Measurements from ENCODE around the gene CACNB2. TPM values are rescaled to one million over a fixed set of nuclear protein-coding genes. Genes with fewer than 3 reads are reported as not detected.

CACNB2 gene
- total and polyA plus RNA-seq, 2 donors (not counting 3 experiments of a cell fraction or from before 2014, with no cell fraction given), result not detected

DNA sequence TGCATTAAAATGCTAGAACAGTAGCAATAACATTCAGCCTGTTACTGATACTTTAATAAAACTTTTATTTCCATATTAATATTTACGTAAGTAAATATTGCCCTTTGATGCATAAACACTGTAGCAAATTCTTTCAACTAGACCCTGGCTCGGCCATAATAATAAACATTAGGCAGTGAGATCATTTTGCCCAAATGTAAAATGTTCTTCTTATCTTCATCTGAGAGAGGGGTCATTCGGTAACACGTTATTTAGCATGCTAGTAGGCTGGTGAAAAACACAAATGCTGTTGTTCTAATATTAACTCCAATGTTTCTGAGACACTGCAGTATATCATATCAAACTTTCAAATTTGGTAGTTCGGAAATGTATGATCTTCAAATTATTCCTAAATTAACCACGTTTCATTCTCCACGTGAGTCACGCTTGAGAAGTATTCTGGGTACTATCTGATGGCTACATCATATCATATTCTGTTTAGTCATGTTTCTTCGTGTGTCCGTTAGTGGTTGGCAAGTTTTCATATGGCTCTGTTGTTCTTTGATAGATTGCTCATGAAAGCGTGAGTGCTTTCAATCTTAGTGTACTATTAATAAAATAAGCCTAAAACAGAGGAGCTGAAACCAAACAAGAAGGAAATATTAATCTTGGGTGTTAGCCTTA is 365.4 kb downstream of the CACNB2 start:
- intact Hi-C loops (cut with micrococcal nuclease) (no loop called here), dilution Hi-C loops (cut with MboI; ENCODE audit: extremely low pct_ligation_motif_present, low sequenced_read_pairs) (no loop called here)
- no TSS peak for BruUV-seq (replicated peaks)
- Histone ChIP-seq H3K4me3 (replicated peaks in 1 of 3; ENCODE audit: insufficient read depth in 1 of 3, low read depth in 1 of 3, low read length in 3 of 3) (no peak overlapping the region), H3K27me3 (ENCODE audit: control insufficient read depth in 2 of 2, insufficient read depth in 2 of 2, low read length in 2 of 2) (no peaks in the 10 kb centered on the region), H3K4me2 (ENCODE audit: insufficient read depth, low read length) (no peak overlapping the region), H4K20me1 (replicated peaks; ENCODE audit: control insufficient read depth, extremely low read depth, insufficient read depth, low read length) (no peaks in the 10 kb centered on the region), H3K79me2 (ENCODE audit: control insufficient read depth, insufficient read depth, low read length) (no peaks in the 10 kb centered on the region), H3K36me3 (ENCODE audit: control insufficient read depth in 2 of 2, extremely low read depth in 1 of 2, insufficient read depth in 2 of 2, low read length in 2 of 2) (no peaks in the 10 kb centered on the region), H3K9ac (replicated peaks; ENCODE audit: extremely low read depth, insufficient read depth, low read length) (no peak overlapping the region), H3K9me3 (replicated peaks; ENCODE audit: control insufficient read depth, insufficient read depth, low read length) (no peaks in the 10 kb centered on the region), H2AFZ (ENCODE audit: low read depth, low read length) (no peak overlapping the region), H3K27ac (ENCODE audit: insufficient read depth, low read depth, low read length) (no peak overlapping the region), H3K9me1 (replicated peaks; ENCODE audit: control insufficient read depth, extremely low read depth, insufficient read depth, low read length) (no peaks in the 10 kb centered on the region), H3K4me1 (ENCODE audit: control insufficient read depth, extremely low read depth, insufficient read depth, low read length) (no peaks in the 10 kb centered on the region)
- POLR2A ChIA-PET, result no interaction called here
- DNase-seq (ENCODE audit: low read depth, low spot score) (no peak), FAIRE-seq (no peak)
- CTCF ChIA-PET, result no interaction called here
- TF ChIP-seq MAX (IDR thresholded peaks at IDR 0.05; ENCODE audit: insufficient read depth, insufficient read length) (no peak), EZH2 (IDR thresholded peaks at IDR 0.05; ENCODE audit: borderline replicate concordance, low read depth, low read length, severe bottlenecking) (no peak), MYC (IDR thresholded peaks at IDR 0.05; ENCODE audit: low read depth, low read length) (no peak), POLR2A (IDR thresholded peaks at IDR 0.05; ENCODE audit: low read depth, low read length) (no peak), POLR2AphosphoS5 (IDR thresholded peaks at IDR 0.05; ENCODE audit: insufficient read depth, low read depth, low read length) (no peak), JUN (IDR thresholded peaks at IDR 0.05; ENCODE audit: borderline replicate concordance, insufficient read depth, insufficient read length, low read depth) (no peak), FOS (IDR thresholded peaks at IDR 0.05; ENCODE audit: borderline replicate concordance, insufficient read depth, low read length) (no peak)

DNA sequence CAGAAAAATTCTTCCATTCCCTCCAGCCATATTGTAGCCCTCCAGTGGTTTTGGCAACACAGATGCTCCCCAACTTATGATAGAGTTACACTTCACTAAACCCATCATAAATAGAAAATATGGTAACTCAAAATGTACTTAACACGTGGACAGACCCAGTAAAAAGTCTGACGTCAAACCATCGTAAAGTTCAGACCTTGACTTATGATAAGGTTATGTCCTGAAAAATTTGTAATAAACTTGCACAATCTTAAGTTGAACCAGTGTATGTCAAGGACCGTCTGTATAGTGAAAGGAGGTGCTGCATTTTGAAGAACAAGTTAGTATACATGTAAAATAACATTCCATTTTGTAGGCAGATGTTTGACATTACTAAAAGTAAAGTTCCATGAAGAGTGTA is 368.4 kb downstream of the CACNB2 start:
- H3K4me3 ChIP-seq (replicated peaks in 1 of 3; ENCODE audit: insufficient read depth in 1 of 3, low read depth in 1 of 3, low read length in 3 of 3), result no peak overlapping the region
- no peak overlapping the region for H2AFZ ChIP-seq (ENCODE audit: low read depth, low read length)
- intact Hi-C loops (cut with micrococcal nuclease), result no loop called here
- H3K36me3 ChIP-seq (ENCODE audit: control insufficient read depth in 2 of 2, extremely low read depth in 1 of 2, insufficient read depth in 2 of 2, low read length in 2 of 2), result no peaks in the 10 kb centered on the region
- no peak for TF ChIP-seq FOS (IDR thresholded peaks at IDR 0.05; ENCODE audit: borderline replicate concordance, insufficient read depth, low read length)
- TF ChIP-seq MAX (IDR thresholded peaks at IDR 0.05; ENCODE audit: insufficient read depth, insufficient read length), result no peak
- no peak for TF ChIP-seq CTCF (IDR thresholded peaks at IDR 0.05; ENCODE audit: extremely low read depth in 1 of 2, insufficient read depth in 1 of 2, low read depth in 1 of 2, low read length in 2 of 2)
- TF ChIP-seq JUN (IDR thresholded peaks at IDR 0.05; ENCODE audit: borderline replicate concordance, insufficient read depth, insufficient read length, low read depth), result no peak
- TF ChIP-seq MYC (IDR thresholded peaks at IDR 0.05; ENCODE audit: low read depth, low read length), result no peak
- no peak for TF ChIP-seq EZH2 (IDR thresholded peaks at IDR 0.05; ENCODE audit: borderline replicate concordance, low read depth, low read length, severe bottlenecking)
- no peak for TF ChIP-seq POLR2AphosphoS5 (IDR thresholded peaks at IDR 0.05; ENCODE audit: insufficient read depth, low read depth, low read length)
- TF ChIP-seq POLR2A (IDR thresholded peaks at IDR 0.05; ENCODE audit: low read depth, low read length), result no peak
- H3K4me1 ChIP-seq (ENCODE audit: control insufficient read depth, extremely low read depth, insufficient read depth, low read length), result no peaks in the 10 kb centered on the region
- no peak overlapping the region for H3K4me2 ChIP-seq (ENCODE audit: insufficient read depth, low read length)
- no peak for DNase-seq (ENCODE audit: low read depth, low spot score)
- H3K27me3 ChIP-seq (ENCODE audit: control insufficient read depth in 2 of 2, insufficient read depth in 2 of 2, low read length in 2 of 2), result no peaks in the 10 kb centered on the region
- H3K9ac ChIP-seq (replicated peaks; ENCODE audit: extremely low read depth, insufficient read depth, low read length), result no peak overlapping the region
- dilution Hi-C loops (cut with MboI; ENCODE audit: extremely low pct_ligation_motif_present, low sequenced_read_pairs), result no loop called here
- H3K9me3 ChIP-seq (replicated peaks; ENCODE audit: control insufficient read depth, insufficient read depth, low read length), result no peaks in the 10 kb centered on the region
- no peaks in the 10 kb centered on the region for H3K79me2 ChIP-seq (ENCODE audit: control insufficient read depth, insufficient read depth, low read length)
- H3K27ac ChIP-seq (ENCODE audit: insufficient read depth, low read depth, low read length), result no peak overlapping the region
- ChIA-PET POLR2A (no interaction called here), CTCF (no interaction called here)
- H3K9me1 ChIP-seq (replicated peaks; ENCODE audit: control insufficient read depth, extremely low read depth, insufficient read depth, low read length), result no peaks in the 10 kb centered on the region
- H4K20me1 ChIP-seq (replicated peaks; ENCODE audit: control insufficient read depth, extremely low read depth, insufficient read depth, low read length), result no peaks in the 10 kb centered on the region
- no peak for FAIRE-seq
- BruUV-seq (replicated peaks), result no TSS peak

Data from endothelial cell of umbilical vein (primary cell).